OCI-LY3 (cell line): ENCODE results near the gene JMJD6.

Experiments
- H2AFZ ChIP-seq: fragments of 200-600, 300-600 bp; shearing (Covaris generic); 2 replicates; pipeline ENCODE4 v1.6.0; 2014; ENCODE audit warnings: antibody characterized with exemption, low read depth, low read length
- H3K27ac ChIP-seq: fragments of 200-600, 300-600 bp; sonication (generic); 2 replicates; pipeline ENCODE4 v1.5.1; 2014; ENCODE audit warnings: mild to moderate bottlenecking, low read length, moderate library complexity, mixed read lengths
- H3K27me3 ChIP-seq: fragments of 200-600, 300-600 bp; sonication (generic); 2 replicates; pipeline ENCODE4 v1.6.1; 2014; ENCODE audit warnings: low read depth, low read length, mixed read lengths
- H3K36me3 ChIP-seq: fragments of 200-600, 300-600 bp; sonication (generic); replicated peaks from 2 replicates; pipeline ENCODE3; 2014; ENCODE audit warnings: low read depth, low read length, mixed read lengths
- H3K4me1 ChIP-seq: fragments of 300-600, 200-600 bp; sonication (generic); 2 replicates; pipeline ENCODE4 v1.6.1; 2014; ENCODE audit warnings: low read length, mixed read lengths
- H3K4me2 ChIP-seq: fragments of 200-600, 300-600 bp; sonication (generic); 2 replicates; pipeline ENCODE4 v1.6.1; 2014; ENCODE audit warnings: low read length, mixed read lengths
- H3K4me3 ChIP-seq: fragments of 300-600, 200-600 bp; sonication (generic); 2 replicates; pipeline ENCODE4 v1.5.1; 2014; ENCODE audit warnings: antibody characterized with exemption, mild to moderate bottlenecking, low read length, moderate library complexity
- H3K79me2 ChIP-seq: fragments of 300-600, 200-600 bp; shearing (Covaris generic); 2 replicates; pipeline ENCODE4 v1.6.1; 2014; ENCODE audit warnings: mild to moderate bottlenecking, low read length, mixed read lengths
- H3K9ac ChIP-seq: fragments of 300-600, 200-600 bp; shearing (Covaris generic); 2 replicates; pipeline ENCODE4 v1.6.0; 2014; ENCODE audit warnings: mild to moderate bottlenecking, low read length, moderate library complexity
- H3K9me3 ChIP-seq: fragments of 200-600, 300-600 bp; shearing (Covaris generic); 2 replicates; pipeline ENCODE4 v1.6.1; 2014; ENCODE audit warnings: low read length, mixed read lengths; ENCODE audit not compliant: insufficient read depth
- H4K20me1 ChIP-seq: fragments of 200-600, 300-600 bp; sonication (generic); 2 replicates; pipeline ENCODE4 v1.6.1; 2016; ENCODE audit warnings: low read length, mixed read lengths; ENCODE audit not compliant: insufficient read depth
- EZH2phosphoT487 ChIP-seq: fragments of 200-600 bp; shearing (Covaris generic); IDR thresholded peaks from 2 replicates; pipeline ENCODE4 v1.6.1; 2018; ENCODE audit warnings: antibody characterized with exemption, mixed run types, low read depth
- TF ChIP-seq, protein P1 (sequence below): fragments of 200-600, 300-600 bp; sonication (generic); IDR thresholded peaks from 2 replicates; pipeline ENCODE4 v1.5.1; 2014; ENCODE audit warnings: antibody characterized with exemption, low read length, low read depth

The JMJD6 gene

DNA sequence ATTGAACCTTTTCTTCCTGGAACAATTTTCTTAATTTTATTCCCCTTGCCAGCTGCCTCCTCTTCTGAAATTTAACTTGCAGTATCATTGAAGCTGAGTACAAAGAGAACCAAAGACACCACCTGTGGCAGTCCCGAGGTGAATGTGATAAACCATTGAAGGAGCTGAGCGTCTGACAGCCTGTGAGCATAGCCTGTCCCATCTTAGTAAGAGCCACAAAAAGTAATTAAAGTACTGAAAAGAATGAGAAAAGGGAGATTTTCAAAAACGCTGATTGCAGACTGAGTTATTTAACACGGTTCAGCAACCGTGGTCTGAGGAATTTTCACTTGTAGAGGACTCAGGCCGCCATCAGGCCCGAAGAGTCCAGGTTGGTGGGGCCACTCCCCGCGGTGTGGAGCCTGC, 55.7 kb downstream of the JMJD6 start:
- Histone ChIP-seq H3K36me3 (no peaks in the 10 kb centered on the region), H3K27me3 (0 out of 2 replicates have a peak, but pooled peaks cover 6% of the 10 kb centered on the region), H2AFZ (peak overlapping the region; percentile 75), H3K9me3 (no peaks in the 10 kb centered on the region), H3K4me1 (peaks cover 18% of the 10 kb centered on the region), H3K27ac (no peak overlapping the region), H3K4me2 (peak overlapping the region; percentile 86), H3K9ac (peak overlapping the region; percentile 72; the same call in 1 of the 2 replicates), H4K20me1 (no peaks in the 10 kb centered on the region), H3K79me2 (0 out of 2 replicates have a peak, but pooled peaks cover 2% of the 10 kb centered on the region), H3K4me3 (peak overlapping the region; percentile 80)
- TF ChIP-seq EZH2phosphoT487, result no peak
- TF ChIP-seq, protein P1, sequence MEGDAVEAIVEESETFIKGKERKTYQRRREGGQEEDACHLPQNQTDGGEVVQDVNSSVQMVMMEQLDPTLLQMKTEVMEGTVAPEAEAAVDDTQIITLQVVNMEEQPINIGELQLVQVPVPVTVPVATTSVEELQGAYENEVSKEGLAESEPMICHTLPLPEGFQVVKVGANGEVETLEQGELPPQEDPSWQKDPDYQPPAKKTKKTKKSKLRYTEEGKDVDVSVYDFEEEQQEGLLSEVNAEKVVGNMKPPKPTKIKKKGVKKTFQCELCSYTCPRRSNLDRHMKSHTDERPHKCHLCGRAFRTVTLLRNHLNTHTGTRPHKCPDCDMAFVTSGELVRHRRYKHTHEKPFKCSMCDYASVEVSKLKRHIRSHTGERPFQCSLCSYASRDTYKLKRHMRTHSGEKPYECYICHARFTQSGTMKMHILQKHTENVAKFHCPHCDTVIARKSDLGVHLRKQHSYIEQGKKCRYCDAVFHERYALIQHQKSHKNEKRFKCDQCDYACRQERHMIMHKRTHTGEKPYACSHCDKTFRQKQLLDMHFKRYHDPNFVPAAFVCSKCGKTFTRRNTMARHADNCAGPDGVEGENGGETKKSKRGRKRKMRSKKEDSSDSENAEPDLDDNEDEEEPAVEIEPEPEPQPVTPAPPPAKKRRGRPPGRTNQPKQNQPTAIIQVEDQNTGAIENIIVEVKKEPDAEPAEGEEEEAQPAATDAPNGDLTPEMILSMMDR, result no peak

DNA sequence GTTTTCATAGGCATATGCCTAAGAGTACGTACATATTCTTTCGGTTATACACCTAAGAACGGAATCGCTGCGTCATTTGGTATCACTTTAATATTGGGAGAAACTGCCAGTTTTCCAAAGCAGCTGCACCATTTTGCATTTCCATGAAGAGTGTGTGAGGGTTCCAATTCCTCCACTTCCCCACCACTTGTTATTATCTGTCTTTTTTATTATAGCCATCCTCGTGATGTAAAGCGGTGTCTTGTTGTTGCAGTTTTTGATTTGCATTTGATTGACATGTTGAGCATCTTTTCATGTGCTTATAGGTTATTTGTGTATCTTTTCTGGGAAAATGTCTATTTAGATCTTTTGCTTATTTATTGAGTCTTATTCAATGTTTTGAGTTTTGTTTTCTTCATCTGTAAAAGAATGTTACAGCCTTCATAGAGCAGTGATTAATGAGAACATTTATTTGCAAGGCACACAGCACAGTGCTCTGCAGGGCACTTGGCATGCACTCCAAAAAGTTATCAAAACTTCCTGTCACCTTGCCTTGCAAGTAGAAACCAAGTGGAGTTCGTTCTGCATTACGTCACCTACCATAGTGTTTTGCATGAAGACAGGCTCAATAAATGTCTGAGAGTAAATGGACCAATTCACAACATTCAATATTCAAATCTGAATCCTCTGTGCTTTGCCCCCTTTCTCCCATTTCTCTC, 56.2 kb downstream of the JMJD6 start:
- no peaks in the 10 kb centered on the region for H3K9me3 ChIP-seq
- no peaks in the 10 kb centered on the region for H4K20me1 ChIP-seq
- H3K36me3 ChIP-seq, result no peaks in the 10 kb centered on the region
- H2AFZ ChIP-seq, result peak overlapping the region; percentile 75; the same call in 1 of the 2 replicates
- no peak overlapping the region; the same call in 1 of the 2 replicates for H3K4me2 ChIP-seq
- no peak overlapping the region for H3K9ac ChIP-seq
- TF ChIP-seq, protein P1, result no peak
- TF ChIP-seq EZH2phosphoT487, result no peak
- H3K4me3 ChIP-seq, result no peak overlapping the region
- 0 out of 2 replicates have a peak, but pooled peaks cover 2% of the 10 kb centered on the region for H3K79me2 ChIP-seq
- H3K27ac ChIP-seq, result no peak overlapping the region
- peaks cover 18% of the 10 kb centered on the region for H3K4me1 ChIP-seq
- H3K27me3 ChIP-seq, result 0 out of 2 replicates have a peak, but pooled peaks cover 6% of the 10 kb centered on the region
